NCI-H1417 (cell line): Measurements from ENCODE around the gene PRICKLE4.

Experiments used
- DNase-seq, 3 experiments: peaks; one replicate each; lab custom pipeline; 2025; lab: John Stamatoyannopoulos, UW

The PRICKLE4 gene

DNA sequence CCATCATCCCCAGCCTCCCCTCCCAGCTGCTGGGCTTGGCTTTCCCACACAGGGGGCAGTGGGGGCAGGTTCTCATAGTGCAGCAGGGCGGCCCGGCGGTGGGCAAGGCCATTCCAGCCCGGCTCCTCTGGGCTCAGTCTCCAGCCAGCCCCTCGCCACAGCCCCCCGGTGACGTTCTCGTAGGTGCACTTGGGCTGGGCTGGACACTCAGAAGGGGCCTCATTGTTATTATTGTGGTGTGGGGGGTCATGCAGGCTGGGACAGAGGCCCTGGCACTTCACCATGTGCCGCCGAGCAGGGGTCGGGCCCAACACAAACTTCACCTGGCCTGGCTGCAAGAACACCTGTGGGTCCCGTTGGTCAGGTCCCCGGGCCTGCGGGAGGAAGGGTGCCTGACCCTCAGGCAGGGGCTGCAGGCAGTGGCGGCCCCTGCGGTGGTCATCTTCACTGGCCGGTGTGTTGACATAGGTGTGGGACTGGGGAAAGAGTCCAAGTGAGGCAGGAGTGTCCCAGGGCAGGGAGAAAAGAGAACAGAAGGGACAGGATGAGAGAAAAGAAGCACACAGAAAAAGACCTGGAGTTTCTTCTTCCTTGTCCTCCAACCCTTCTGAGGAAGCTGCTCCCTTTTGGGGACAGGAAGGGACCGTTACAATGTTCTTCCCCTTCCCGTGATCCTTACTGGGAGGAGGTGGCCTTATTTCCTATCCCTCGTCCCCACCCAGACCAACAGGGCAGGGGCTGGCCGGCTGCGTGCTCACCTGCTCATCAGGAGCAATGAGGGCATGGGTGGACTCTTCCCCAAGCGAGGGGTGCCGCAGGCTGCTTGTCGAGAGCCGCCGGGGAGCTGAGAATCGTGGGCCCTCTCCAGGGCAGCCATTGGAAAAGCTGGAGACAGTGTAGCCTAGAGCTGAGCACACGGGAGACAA is 9.3 kb upstream of the PRICKLE4 start:
- DNase-seq, result no peak

DNA sequence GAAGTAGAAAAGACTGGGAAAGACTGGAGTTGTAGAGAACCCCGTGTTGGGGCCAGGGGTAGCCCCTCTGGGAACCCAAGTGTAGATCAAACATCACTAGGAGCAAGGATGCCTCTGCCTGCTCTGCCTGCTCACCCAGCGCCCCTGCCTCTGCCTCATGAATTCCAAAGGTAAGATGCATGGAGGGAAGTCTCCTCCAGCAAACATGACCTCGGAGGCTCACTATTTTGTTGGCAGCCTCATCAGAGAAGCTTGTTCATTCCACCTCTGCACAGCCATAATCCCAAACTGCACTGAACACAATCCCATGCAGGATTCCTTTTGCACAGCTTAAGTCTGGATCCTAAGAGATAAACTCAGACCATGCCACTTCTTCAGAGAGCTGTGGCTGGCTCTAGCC is 5.7 kb upstream of the PRICKLE4 start:
- no peak for DNase-seq

DNA sequence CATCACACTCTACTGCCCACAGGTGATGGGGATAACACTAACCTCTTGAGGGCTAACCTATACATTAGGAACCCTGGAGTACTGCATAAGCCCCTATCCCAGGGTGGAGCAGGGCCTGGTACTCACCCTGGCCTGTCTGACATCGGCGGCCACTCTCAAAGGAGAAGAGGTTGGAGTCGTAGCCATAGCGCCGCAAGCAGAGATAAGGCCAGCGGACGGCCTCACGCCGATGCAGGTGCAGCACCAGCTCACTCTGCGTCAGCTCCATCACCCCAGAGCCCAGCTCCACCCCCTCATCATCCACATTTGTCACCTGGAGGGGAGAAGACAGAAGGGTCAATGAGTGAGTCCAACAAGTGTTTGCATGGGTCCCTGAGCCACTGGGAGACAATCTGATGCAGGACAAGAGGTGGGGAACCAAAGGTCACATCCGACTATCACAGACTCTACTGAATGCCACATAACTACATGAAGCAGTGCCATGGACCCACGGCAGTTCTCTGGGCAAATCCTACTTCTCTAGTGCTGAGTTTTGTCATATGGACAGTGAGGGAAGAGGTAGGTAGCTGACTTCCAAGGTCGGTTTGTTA is 5.2 kb upstream of the PRICKLE4 start:
- no peak for DNase-seq

DNA sequence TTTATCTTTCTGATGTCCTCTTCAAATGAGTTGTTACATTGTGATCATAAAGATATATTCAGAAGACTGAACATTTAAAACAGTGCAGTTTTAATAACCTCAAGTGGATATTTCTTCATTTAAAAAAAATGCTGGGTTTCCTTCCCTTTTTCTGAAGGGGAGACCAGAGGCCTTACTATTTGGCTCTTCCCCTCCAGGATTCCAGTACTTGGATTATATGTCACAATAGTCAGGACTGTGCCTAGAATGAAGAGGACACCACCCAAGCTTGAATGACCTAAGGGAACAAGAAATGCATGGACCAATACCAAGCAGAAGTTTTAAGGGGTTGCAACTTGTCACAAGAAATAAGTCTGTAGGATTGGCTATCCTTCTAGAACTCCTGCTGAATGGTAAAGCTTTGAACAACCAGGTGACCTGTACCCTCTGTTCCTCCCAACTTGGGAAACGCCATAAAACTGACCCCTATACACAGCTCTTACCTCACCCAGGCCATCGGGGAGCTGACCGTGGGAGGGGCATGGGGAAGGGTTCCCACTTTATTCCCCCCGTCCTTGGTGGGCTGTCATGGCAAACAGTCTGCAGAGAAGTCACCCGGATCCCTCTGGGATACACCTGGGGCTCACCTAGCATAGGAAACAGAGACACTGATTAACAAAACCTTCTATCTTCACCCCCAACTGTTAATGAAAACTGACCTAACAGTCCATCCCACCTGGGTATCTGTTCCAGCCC is 2.9 kb upstream of the PRICKLE4 start:
- no peak for DNase-seq

DNA sequence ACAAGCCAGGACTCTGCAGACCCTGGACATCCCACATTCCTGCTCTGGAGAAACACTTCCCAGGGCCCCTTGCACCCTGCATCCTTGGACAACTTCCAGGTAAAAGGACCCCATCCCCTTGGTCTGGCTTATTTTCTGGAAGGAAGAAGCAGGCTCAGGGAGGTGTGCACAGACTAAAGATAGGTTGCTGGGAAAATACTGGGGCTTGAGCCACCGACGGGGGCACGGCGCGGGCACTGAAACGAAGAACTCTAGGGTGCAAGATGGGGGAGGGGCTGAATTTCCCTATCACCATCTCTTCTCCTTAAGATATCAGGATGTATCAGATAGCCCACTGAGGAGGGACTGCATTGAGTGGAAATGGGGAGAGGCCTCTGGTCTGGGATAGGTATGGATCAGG is 1.7 kb upstream of the PRICKLE4 start:
- no peak for DNase-seq

DNA sequence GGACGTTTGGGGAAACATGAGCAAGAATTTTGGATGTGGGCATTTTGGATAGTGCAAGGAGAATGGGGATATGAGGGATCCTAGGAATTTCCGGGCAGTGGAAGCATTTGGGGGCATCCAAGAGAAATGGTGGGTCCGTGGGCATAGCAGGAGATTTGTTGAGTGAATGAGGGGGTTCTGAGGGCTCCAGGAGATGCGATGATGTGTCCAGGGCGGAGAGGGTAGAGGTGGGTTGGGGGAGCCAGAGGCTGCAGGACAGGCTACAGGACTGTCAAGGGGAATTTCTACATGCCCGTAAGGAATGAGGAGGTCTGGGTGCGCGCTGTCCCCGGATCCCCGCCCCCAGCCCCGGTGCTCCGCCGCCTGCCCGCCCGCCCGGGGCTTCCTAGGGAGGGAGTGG is 1.2 kb upstream of the PRICKLE4 start:
- DNase-seq, result peak in 1 of 3 experiments; percentile 57

DNA sequence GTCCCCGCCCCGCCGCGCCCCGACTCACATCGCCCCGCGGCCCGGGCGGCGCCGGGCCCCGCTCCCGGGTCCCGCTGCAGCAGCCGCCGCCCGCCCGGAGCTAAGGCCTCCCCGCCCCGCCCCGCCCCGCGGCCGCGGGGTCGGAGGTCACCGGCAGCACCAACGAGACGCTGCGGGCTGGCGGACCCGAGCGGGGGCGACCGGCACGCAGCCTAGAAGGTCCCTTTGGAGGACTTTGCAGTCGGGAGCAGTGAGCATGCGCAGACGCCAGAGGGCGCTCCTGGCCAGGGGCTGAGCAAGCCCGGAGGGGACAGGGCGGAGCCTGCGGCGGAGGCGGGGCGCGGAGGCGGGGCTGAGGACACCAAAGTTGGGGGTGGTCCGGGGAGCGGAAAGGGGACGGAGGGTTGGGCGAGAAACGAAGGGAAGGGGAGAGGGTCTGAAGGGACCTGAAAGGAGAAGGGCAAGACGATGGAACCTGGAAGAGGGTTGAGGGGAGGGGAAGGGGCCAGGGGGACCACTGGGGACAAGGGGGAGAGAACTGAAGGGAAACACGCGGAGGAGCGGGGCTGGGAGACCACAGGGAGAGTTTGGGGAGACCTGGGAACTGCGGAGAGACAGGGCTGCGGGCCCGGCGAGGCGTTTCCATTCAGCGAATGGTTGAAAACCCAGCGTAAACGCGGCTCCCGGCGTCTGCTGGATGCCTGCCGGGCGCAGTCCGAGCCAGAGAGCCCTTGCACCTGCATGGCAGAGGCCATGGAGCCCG is 613 bp upstream of the PRICKLE4 start, which contains the start of gene FRS3:
Gene FRS3 (minus strand): TSS at position 113 of the 763 bp plus-strand sequence. CDS start 2,913 bp downstream, outside the sequence.
- DNase-seq, result peak; percentile 90 to 95 (median 94)

DNA sequence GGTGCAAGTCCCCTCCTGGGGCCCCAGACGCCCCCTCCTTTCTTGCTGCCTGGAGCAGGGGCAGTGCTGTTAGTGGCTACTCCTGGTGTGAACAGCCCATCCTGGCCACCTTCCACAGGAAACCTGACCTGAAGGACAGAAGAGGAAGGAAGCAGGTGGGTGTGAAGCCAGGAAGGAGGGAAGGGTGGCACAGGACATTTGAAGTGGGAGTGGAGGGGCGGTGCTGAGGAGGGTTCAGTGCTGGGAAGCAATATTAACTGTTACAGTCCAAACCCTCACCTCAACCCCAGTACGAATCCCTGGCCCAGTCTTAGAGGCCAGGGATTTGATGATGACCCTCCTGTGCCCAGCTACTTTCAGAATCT is 766 bp downstream of the PRICKLE4 start:
- no peak for DNase-seq

- DNase-seq, result no peak
Observed at GRCh38 chr6:41783106-41783780, 2.7 kb downstream of the PRICKLE4 start.

DNA sequence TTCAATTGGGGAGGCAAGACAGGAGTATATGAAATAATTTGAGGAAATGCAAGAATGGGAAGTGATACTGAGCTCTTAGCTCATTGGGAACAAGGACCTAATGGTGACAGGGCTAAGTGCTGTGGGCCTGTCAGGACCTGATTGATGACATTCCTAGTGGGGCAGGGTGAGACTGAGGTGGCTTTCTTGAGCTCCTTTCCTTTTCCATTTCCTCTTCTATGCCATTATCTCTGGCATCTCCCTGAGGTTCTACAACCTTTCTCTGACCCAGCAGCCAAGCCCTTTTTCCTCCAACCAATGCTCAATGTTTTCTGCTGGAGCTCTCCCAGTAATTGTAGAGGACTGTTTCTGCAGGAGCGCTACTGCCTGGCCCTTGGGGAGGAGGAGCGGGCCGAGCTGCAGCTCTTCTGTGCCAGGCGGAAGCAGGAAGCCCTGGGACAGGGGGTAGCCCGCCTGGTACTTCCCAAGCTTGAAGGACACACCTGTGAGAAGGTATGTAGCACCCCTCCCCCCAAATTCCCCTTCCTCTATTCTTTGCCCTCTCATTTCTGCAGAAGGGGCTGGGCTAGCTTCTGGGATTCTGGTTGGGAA is 4.1 kb downstream of the PRICKLE4 start:
- DNase-seq, result no peak

DNA sequence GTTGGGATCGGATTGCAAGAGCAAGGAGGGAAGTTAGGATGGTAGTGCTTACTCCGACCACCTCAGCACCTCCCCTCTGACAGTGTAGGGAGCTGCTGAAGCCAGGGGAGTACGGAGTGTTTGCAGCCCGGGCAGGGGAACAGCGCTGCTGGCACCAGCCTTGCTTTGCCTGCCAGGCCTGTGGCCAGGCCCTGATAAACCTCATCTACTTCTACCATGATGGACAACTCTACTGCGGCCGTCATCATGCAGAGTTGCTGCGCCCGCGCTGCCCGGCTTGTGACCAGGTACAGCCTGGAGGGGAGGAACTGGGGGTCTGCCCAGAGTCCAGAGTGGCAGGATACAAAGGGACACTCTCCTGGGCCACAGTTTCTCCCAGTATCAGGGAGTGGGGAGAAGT is 4.7 kb downstream of the PRICKLE4 start:
- DNase-seq, result no peak

GRCh38 chr6:41785689-41786450 is 5.3 kb downstream of the PRICKLE4 start:
- peak in 1 of 3 experiments; percentile 61 for DNase-seq

DNA sequence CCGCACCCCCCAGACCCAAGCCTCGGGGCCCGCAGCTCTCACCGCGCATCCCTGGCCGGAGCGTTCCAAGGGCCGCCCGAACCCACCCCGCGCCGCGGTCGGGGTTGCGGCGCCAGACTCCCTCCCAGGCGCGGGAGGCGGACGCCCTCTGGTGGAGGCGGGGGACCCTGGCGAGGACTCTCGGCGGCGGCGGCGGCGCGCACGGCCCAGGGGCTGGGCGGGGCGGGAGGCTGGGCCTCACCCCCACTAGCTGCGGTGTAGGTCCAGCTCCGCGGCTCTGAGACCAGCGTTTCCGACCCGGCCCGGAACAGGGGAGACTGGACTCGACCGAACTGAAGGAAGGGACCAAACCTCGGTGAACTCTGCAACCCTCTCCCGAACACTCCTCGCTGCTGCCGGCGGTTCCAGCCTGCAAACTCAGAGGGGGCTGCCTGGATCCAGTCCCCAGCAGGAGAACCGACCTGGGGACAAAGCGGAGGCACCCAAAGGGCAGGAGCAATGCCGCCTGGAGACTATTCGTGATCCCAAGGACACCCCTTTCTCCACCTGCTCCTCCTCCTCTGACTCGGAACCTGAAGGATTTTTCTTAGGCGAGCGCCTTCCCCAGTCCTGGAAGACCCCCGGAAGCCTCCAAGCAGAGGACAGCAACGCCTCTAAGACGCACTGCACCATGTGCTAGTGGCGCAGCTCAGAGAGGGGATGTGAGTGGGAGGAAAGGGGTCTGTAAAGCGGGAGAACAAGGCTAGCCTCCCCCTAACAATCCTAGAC is 6.1 kb downstream of the PRICKLE4 start:
- peak; percentile 77 to 87 (median 81) for DNase-seq

DNA sequence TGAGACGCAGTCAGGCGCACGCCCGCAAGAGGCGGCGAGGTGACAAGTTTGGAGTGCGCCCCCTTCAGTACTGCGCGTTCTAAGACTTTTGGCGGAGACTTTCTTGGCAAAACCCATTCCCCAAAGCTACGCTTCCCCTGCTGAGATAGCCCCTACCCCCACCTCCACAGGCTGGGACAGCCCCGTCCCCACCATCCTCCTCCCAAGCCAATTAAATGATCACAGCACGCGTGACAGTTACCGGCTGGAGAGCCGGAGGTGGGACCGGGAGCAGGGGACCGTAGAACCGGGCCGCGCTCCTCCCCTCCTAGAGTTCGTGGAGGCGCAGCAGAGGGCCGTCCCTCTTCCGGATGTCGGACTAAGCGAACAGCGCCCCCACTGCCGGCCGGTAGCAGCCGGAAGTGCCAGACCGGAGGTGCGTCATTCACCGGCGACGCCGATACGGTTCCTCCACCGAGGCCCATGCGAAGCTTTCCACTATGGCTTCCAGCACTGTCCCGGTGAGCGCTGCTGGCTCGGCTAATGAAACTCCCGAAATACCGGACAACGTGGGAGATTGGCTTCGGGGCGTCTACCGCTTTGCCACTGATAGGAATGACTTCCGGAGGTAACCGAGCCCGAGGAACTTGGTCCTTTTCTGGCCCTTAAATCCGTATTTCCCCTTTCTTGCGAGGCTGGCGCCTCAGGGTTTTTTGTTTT is 6.8 kb downstream of the PRICKLE4 start, which contains the start of gene TOMM6:
Gene TOMM6 (plus strand): TSS at position 476 of the 699 bp plus-strand sequence. CDS start 4 bp downstream, at position 480.
- peak; percentile 90 to 93 (median 90) for DNase-seq

GRCh38 chr6:41789390-41789724 is 8.8 kb downstream of the PRICKLE4 start:
- DNase-seq, result peak in 1 of 3 experiments; percentile 29

GRCh38 chr6:41790045-41790444 is 9.5 kb downstream of the PRICKLE4 start:
- no peak for DNase-seq

DNA sequence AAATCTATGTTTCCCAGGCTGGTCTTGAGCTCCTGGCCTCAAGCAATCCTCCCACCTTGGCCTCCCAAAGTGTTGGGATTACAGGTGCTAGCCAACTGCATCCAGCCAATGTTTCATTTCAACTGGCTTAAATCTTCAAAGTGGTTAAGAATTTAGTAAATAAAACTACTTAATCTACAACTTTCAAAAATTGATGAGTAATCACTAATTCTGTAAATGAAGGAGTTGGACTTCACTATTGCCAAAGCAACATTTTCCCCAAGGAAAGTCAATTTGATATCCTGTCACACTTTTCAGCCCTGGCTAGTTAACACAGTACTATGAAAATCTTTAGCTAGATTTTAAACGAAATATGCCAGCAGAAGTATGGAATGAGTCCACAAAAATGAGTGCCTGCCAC is 10.7 kb downstream of the PRICKLE4 start:
- DNase-seq, result no peak

- no peak for DNase-seq
Observed at GRCh38 chr6:41791984-41792383, 11.4 kb downstream of the PRICKLE4 start.

DNA sequence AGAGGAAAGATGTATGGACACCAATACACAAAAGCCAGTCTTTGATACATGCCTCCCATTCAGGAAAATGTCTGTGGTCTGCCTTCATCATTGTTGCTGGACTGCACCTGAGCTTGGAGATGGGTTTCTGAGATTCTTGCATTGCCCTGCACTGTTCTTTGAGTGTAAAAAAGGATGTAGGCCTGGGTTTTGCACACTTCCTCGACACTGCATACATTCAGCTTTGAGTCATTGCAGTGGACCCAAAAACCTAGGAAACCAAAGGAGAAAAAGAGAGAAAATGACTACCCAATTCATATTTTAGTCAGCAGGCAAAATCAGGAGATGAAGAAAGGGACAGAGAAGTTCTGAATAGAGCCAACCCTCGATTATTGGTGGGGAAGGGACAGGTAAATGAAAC is 15.9 kb downstream of the PRICKLE4 start:
- no peak for DNase-seq
